Gastroesophageal sphincter (tissue), 3 donors: ENCODE measurements around the gene TRMT13.

Source experiments
- CTCF ChIP-seq, 4 experiments: fragments of 200-600 bp in 2 of 4; fragments of 450-650 bp in 2 of 4; sonication (generic) in 1 of 4; IDR thresholded peaks; one replicate each; pipeline ENCODE4 v1.5.1; 2017 to 2019; ENCODE audit warnings: antibody characterized with exemption in 4 of 4, mild to moderate bottlenecking in 2 of 4, moderate library complexity in 2 of 4
- POLR2A ChIP-seq, 2 donors: fragments of 450-650 bp; IDR thresholded peaks; one replicate each; pipeline ENCODE4 v1.6.1; 2017; ENCODE audit warnings: antibody characterized with exemption in 2 of 2, mild to moderate bottlenecking in 2 of 2, moderate library complexity in 1 of 2
- POLR2AphosphoS5 ChIP-seq: sonication (generic); formaldehyde crosslinking; IDR thresholded peaks from one replicate; pipeline ENCODE4 v1.6.1; 2017; ENCODE audit warnings: antibody characterized with exemption

DNA sequence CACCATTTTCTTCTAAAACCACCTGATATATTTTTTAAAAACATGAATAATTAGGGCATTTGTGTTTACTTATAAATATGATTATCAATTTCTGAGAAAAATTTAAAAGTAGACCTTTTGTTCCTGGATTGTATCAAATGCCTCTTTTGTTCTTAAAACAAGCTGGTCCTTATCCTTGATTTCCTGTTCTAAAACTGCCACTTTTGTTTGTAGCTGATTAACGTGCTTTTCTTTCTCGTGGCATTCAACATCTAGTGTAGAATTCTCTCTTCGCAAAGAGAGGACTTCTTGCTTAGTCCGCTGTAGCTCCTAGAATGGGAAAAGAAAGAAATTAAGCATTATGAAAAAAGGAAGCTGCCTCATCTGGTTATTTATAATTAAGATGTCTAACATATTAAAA, 25.3 kb upstream of the TRMT13 start:
- TF ChIP-seq POLR2AphosphoS5: no peak
- TF ChIP-seq CTCF (IDR thresholded peaks at IDR 0.05): no peak
- no peak for TF ChIP-seq POLR2A (IDR thresholded peaks at IDR 0.05)
